ENCODE measurements around the gene DCC. TPM values are rescaled to one million over a fixed set of nuclear protein-coding genes. Genes with fewer than 3 reads are reported as not detected.

The DCC gene
- total and polyA plus RNA-seq, 2 of the 8 experiments (the other 6 are each of a cell fraction or from before 2014, with no cell fraction given): 0.14 to 1.4 TPM

DNA sequence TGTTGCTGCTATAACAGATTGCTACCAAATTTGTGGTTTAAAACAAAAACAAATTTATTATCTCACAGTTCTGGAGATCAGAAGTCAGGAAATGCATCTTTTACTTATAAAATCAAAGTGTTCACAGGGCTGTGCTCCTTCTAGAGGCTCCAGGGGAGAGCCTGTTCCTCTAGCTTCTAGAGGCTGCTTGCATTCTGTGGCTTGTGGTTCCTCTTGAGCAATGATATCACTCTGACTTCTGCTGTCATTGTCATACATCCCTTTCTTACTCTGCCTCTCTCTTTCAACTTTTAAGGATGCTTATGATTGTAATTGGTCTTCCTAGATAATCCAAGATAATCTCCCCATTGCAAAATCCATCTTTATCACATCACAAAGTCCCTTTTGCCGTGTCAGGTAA lies 6.1 kb upstream of the DCC start:
- no peak overlapping the region for H3K18ac ChIP-seq (ENCODE audit: extremely low read depth, low read length)
- no peaks in the 10 kb centered on the region for H3K79me1 ChIP-seq (ENCODE audit: low read depth, low read length)
- H3K23me2 ChIP-seq (ENCODE audit: low read depth, low read length): no peaks in the 10 kb centered on the region
- H3K14ac ChIP-seq (ENCODE audit: insufficient read length): no peak overlapping the region
- H4K91ac ChIP-seq (replicated peaks; ENCODE audit: insufficient read length, low read length): no peak overlapping the region
- no peak overlapping the region for H3K4ac ChIP-seq (replicated peaks; ENCODE audit: insufficient read length, low read depth, low read length)
- no peaks in the 10 kb centered on the region for H4K20me1 ChIP-seq (replicated peaks in 1 of 2; ENCODE audit: control insufficient read depth in 1 of 2, insufficient read depth in 2 of 2, low read length in 2 of 2)
- H2BK12ac ChIP-seq (ENCODE audit: low read depth, low read length): no peak overlapping the region
- H3K27ac ChIP-seq (ENCODE audit: low read depth, low read length): no peak overlapping the region
- no peaks in the 10 kb centered on the region for H3K79me2 ChIP-seq (ENCODE audit: control insufficient read depth in 1 of 2, insufficient read depth in 2 of 2, low read length in 2 of 2)
- no peak overlapping the region for H2AFZ ChIP-seq (ENCODE audit: low read length)
- H3K4me3 ChIP-seq (ENCODE audit: extremely low read depth in 1 of 4, insufficient read depth in 2 of 4, low read depth in 3 of 4, low read length in 4 of 4): no peak overlapping the region
- no peak overlapping the region for H2BK20ac ChIP-seq (ENCODE audit: low read length)
- no peaks in the 10 kb centered on the region for H3K9me3 ChIP-seq (ENCODE audit: insufficient read depth in 2 of 2, low read depth in 1 of 2, low read length in 1 of 2)
- WGBS, 2 experiments (ENCODE audit: extremely low coverage in 1 of 2, insufficient coverage in 1 of 2, insufficient read length in 1 of 2, insufficient replicate concordance in 2 of 2, low coverage in 1 of 2, low lambda C conversion rate in 2 of 2, missing lambda C conversion rate in 1 of 2): 81% methylated on average over 1 of the region's 1 CpG; no CpG with 5 or more reads in 1 of the 2 experiments
- H3K56ac ChIP-seq (replicated peaks; ENCODE audit: insufficient read length, low read depth, low read length): no peak overlapping the region
- DNase-seq (ENCODE audit: low read depth in 1 of 2, low spot score in 2 of 2) (no peak), FAIRE-seq (no peak)
- H3K36me3 ChIP-seq (ENCODE audit: control insufficient read depth in 2 of 4, insufficient read depth in 4 of 4, low read length in 3 of 4): no peaks in the 10 kb centered on the region
- no peak overlapping the region for H2AK5ac ChIP-seq (ENCODE audit: low read depth, low read length)
- H3K4me2 ChIP-seq (ENCODE audit: insufficient read depth in 1 of 2, low read depth in 2 of 2, low read length in 2 of 2): no peak overlapping the region
- ChIA-PET POLR2A (ENCODE audit: partially characterized antibody) (no interaction called here), CTCF (ENCODE audit: partially characterized antibody) (no interaction called here)
- no peak overlapping the region for H4K8ac ChIP-seq (ENCODE audit: extremely low read depth, insufficient read depth, low read length)
- H3K27me3 ChIP-seq (replicated peaks in 1 of 4; ENCODE audit: control insufficient read depth in 3 of 4, extremely low read depth in 1 of 4, insufficient read depth in 3 of 4, low read length in 3 of 4): peaks cover 1 to 7% (median 3%) of the 10 kb centered on the region in 4 experiments; a peak in 6 of 7 replicates
- H3K23ac ChIP-seq (ENCODE audit: insufficient read length): no peak overlapping the region
- no peak overlapping the region for H2BK120ac ChIP-seq (replicated peaks; ENCODE audit: low read depth, low read length)
- no peak overlapping the region for H3K9ac ChIP-seq (replicated peaks in 1 of 4; ENCODE audit: extremely low read depth in 1 of 4, low read depth in 3 of 4, low read length in 3 of 4)
- no peak overlapping the region for H4K5ac ChIP-seq (ENCODE audit: insufficient read length, low read depth, low read length)
- no peak overlapping the region for H2BK15ac ChIP-seq (ENCODE audit: low read length)
- no peaks in the 10 kb centered on the region for H3K4me1 ChIP-seq (replicated peaks in 1 of 4; ENCODE audit: control insufficient read depth in 3 of 4, insufficient read depth in 4 of 4, low read length in 3 of 4)
- H2BK5ac ChIP-seq (ENCODE audit: low read depth, low read length): no peak overlapping the region
- TF ChIP-seq RNF2 (IDR thresholded peaks at IDR 0.05; ENCODE audit: borderline replicate concordance, low read depth, low read length, missing control alignments, poor library complexity, severe bottlenecking): no peak
- TF ChIP-seq CHD1 (IDR thresholded peaks at IDR 0.05; ENCODE audit: low read depth, low read length): no peak

All from H1 (cell line).